ENCODE data around the gene P3H2.

GRCh38 chr3:190026154-190026553 lies 94.5 kb downstream of the P3H2 start:
- TF ChIP-seq POLR2AphosphoS5 (IDR thresholded peaks at IDR 0.05; ENCODE audit: low read depth, low read length) = no peak
- TF ChIP-seq TAF1 (IDR thresholded peaks at IDR 0.05; ENCODE audit: borderline replicate concordance, insufficient read depth, low read length) = no peak
- TF ChIP-seq SIN3A (IDR thresholded peaks at IDR 0.05; ENCODE audit: borderline replicate concordance, insufficient read depth, low read length) = no peak
- TF ChIP-seq REST (IDR thresholded peaks at IDR 0.05; ENCODE audit: insufficient read depth in 1 of 2, low read depth in 2 of 2, low read length in 2 of 2) = no peak

Measured in PFSK-1 (cell line).